Measurements from ENCODE around the gene CDH22.

Gene CDH22

DNA sequence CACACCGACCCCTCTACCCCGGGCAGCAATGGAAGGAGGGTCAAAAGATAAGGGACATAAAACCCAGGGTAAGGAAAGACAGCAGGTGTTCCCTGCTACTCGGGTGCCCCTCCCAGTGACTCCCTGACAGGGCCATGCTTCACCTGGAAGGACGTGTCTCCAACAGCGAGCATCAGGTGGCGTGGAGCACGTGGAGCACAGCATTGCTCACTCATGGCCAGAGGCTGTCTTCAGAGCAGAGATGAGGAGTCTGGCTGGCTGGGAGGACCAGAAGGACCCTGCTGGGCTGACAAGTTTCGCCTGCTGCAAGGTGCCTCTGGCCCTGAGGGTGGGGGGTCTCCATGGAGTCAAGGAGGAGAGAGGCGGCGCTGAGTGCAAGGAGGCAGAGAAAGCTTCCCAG lies 15.3 kb upstream of the CDH22 start:
- TF ChIP-seq, protein P1, sequence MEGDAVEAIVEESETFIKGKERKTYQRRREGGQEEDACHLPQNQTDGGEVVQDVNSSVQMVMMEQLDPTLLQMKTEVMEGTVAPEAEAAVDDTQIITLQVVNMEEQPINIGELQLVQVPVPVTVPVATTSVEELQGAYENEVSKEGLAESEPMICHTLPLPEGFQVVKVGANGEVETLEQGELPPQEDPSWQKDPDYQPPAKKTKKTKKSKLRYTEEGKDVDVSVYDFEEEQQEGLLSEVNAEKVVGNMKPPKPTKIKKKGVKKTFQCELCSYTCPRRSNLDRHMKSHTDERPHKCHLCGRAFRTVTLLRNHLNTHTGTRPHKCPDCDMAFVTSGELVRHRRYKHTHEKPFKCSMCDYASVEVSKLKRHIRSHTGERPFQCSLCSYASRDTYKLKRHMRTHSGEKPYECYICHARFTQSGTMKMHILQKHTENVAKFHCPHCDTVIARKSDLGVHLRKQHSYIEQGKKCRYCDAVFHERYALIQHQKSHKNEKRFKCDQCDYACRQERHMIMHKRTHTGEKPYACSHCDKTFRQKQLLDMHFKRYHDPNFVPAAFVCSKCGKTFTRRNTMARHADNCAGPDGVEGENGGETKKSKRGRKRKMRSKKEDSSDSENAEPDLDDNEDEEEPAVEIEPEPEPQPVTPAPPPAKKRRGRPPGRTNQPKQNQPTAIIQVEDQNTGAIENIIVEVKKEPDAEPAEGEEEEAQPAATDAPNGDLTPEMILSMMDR (IDR thresholded peaks at IDR 0.05) = no peak
- no peak overlapping the region for H3K4me3 ChIP-seq (ENCODE audit: low read depth in 1 of 2, low read length in 1 of 2)
- no peaks in the 10 kb centered on the region for H3K4me1 ChIP-seq (ENCODE audit: control insufficient read depth in 1 of 2, insufficient read depth in 1 of 2, low read depth in 1 of 2, low read length in 1 of 2)
- peaks cover 70% of the 10 kb centered on the region for H3K27me3 ChIP-seq
- no peaks in the 10 kb centered on the region for H3K9me3 ChIP-seq
- H3K27ac ChIP-seq = no peak overlapping the region
- no peaks in the 10 kb centered on the region for H3K36me3 ChIP-seq

DNA sequence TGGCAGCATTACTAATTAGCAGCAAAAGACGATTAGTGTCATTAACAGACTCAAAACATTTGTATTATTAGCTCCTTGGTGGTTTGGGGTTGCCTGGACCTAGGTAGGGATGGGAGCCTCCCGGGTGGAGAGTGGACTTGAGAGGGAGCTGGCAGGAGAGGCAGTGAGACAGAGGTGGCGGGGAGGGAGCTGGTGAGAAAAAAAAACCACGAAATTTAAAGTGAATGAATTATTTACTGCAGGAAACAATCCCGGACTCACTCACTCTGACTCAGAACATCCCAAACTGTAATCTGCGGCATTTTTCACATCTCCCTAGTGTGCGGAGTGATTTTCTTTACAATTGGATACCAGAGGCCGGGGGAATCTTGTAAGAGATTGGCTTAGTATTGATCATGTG lies 14.3 kb upstream of the CDH22 start:
- no peak overlapping the region for H3K27ac ChIP-seq
- no peaks in the 10 kb centered on the region for H3K9me3 ChIP-seq
- no peaks in the 10 kb centered on the region for H3K36me3 ChIP-seq
- no peak overlapping the region for H3K4me3 ChIP-seq (ENCODE audit: low read depth in 1 of 2, low read length in 1 of 2)
- H3K4me1 ChIP-seq (ENCODE audit: control insufficient read depth in 1 of 2, insufficient read depth in 1 of 2, low read depth in 1 of 2, low read length in 1 of 2) = no peaks in the 10 kb centered on the region
- TF ChIP-seq, protein P1 (IDR thresholded peaks at IDR 0.05) = no peak
- H3K27me3 ChIP-seq = peaks cover 78% of the 10 kb centered on the region

DNA sequence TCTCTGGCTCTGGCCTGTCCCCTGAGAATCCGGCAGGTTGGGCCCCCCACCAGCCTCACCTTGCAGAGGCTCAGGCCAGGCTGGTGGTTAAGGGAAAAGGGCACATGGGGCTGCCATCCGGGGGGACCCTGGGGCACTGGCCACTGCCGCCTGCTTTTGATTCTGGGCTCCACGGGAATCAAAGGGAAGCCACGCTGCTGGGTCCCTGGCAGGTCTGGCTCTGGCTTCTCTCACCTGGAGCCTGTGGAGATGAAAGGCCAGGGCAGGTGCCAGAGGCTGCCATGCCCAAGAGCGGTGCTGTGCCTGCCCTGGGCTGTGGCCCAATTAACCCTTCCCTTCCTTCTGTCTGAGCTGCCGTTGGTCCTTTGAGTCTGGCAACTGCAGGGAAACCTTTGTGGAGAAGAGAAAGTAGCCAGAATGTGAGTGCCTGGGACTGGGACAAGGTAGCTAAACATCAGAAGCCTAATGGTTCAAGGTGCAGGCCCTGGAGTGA lies 9.4 kb upstream of the CDH22 start:
- TF ChIP-seq, protein P1 (IDR thresholded peaks at IDR 0.05) = no peak
- no peaks in the 10 kb centered on the region for H3K4me1 ChIP-seq (ENCODE audit: control insufficient read depth in 1 of 2, insufficient read depth in 1 of 2, low read depth in 1 of 2, low read length in 1 of 2)

DNA sequence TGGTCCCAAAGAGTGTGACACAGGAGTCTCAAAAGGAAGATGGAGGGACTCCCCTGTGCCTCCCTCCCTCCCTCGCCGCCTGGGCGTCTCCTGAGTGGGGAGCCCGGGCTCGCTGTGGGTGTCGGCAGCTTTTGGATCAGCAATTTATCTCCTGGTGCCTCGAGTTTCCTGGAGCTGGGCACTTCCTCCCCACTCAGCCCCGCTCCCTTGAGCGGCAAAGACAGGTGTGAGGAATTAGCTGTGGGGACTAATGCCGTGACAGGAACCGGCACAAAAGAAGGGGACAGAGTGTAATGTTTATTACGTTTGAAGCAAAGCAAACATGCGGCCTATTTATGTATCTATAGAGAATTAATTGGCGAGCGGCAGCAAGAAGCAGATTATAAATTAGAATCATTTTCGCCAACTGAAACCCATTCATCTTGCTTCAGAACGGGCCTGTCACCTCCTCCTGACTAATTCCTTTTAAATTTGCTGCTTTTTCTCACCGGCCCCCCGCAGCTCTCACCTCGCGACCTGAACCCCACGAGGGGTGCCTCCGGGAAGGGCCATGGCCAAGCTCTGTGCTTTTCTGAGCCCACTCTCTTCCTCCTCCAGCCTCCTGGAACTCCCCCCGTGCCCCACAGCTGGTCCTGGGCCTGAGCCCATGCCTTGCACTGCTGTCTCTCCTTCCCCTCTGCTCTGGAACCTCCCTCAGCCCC lies 8.8 kb upstream of the CDH22 start:
- Histone ChIP-seq H3K4me1 (ENCODE audit: control insufficient read depth in 1 of 2, insufficient read depth in 1 of 2, low read depth in 1 of 2, low read length in 1 of 2) (no peaks in the 10 kb centered on the region), H3K4me3 (ENCODE audit: low read depth in 1 of 2, low read length in 1 of 2) (no peak overlapping the region), H3K27me3 (peaks cover 92% of the 10 kb centered on the region), H3K27ac (no peak overlapping the region), H3K9me3 (no peaks in the 10 kb centered on the region), H3K36me3 (no peaks in the 10 kb centered on the region)
- TF ChIP-seq, protein P1 (IDR thresholded peaks at IDR 0.05) = no peak

More for the DNA sequence above, 9.4 kb upstream of the CDH22 start:
- no peaks in the 10 kb centered on the region for H3K36me3 ChIP-seq
- no peak overlapping the region for H3K27ac ChIP-seq
- no peak overlapping the region for H3K4me3 ChIP-seq (ENCODE audit: low read depth in 1 of 2, low read length in 1 of 2)
- no peaks in the 10 kb centered on the region for H3K9me3 ChIP-seq
- H3K27me3 ChIP-seq = peaks cover 92% of the 10 kb centered on the region

DNA sequence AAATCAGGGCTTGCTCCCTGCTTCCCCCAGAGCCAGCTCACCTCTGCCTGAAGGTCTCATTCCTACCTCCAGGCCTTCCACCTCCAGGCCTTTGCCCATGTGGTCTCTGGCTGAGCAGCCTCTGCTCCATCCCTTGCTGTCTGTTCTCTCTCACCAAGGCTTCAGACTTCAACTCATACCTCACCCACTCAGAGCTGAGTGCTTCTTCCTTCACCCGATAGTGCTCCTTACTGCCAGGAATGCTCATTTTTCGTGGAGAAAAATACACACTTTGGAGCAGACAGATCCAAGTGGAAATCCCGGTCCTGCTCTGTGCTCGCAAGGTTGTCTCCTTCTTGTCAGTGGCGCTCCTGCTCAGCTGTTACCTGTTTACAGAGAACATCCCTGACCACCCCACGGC lies 7.0 kb upstream of the CDH22 start:
- TF ChIP-seq, protein P1 (IDR thresholded peaks at IDR 0.05) = no peak
- Histone ChIP-seq H3K27ac (no peak overlapping the region), H3K4me1 (ENCODE audit: control insufficient read depth in 1 of 2, insufficient read depth in 1 of 2, low read depth in 1 of 2, low read length in 1 of 2) (no peaks in the 10 kb centered on the region), H3K9me3 (no peaks in the 10 kb centered on the region), H3K27me3 (peaks cover 99% of the 10 kb centered on the region), H3K4me3 (ENCODE audit: low read depth in 1 of 2, low read length in 1 of 2) (no peak overlapping the region), H3K36me3 (no peaks in the 10 kb centered on the region)

Measured in neutrophil (primary cell).